Left ventricle myocardium superior (tissue), 1 donor: ENCODE data around the gene WWOX. TPM values are rescaled to one million over a fixed set of nuclear protein-coding genes. Genes with fewer than 3 reads are reported as not detected.
A peak's percentile ranks its signal among the peaks of the same experiment; 100 is the strongest.

ENCODE experiments used
- ATAC-seq: fragments of 200-7000 bp; cut with Tn5 transposase; one replicate; pipeline ENCODE4 v1.9.1; 2020; ENCODE audit warnings: mild to moderate bottlenecking, moderate library complexity
- DNase-seq: peaks from one replicate; pipeline ENCODE4 v3.0.0-alpha.2; 2020
- intact Hi-C: fragments of 100-400 bp; cut with micrococcal nuclease; formaldehyde crosslinking; loops from one replicate; pipeline ENCODE4 v1.11.0; 2022
- total RNA-seq: library from RNA; stranded (reverse); fragmentation: NEBNext Ultra II Directional; extraction: Animal tissue kit (Norgen Biotek cat#: 25700); gene quantifications from one replicate; pipeline ENCODE4 v1.2.1, GENCODE V29; 2021
- donor health status: DM: no; HTN: yes; CAD: no; lungs with severe emphysema.

Gene WWOX
- total RNA-seq, 1 donor from 2014 or later: 12.8 TPM

- intact Hi-C loops: no loop called here
- DNase-seq (no peak), ATAC-seq (no peak)
Measured at GRCh38 chr16:78310196-78310595, 210.7 kb downstream of the WWOX start.

GRCh38 chr16:78310990-78311561 lies 211.6 kb downstream of the WWOX start:
- ATAC-seq (no peak), DNase-seq (no peak)
- intact Hi-C loops: no loop called here

GRCh38 chr16:78311831-78312230 lies 212.4 kb downstream of the WWOX start:
- ATAC-seq (no peak), DNase-seq (no peak)
- intact Hi-C loops: no loop called here

- no peak for ATAC-seq
- intact Hi-C loops: no loop called here
Measured at GRCh38 chr16:78317564-78318240, 218.2 kb downstream of the WWOX start.

GRCh38 chr16:78321620-78322360 lies 222.3 kb downstream of the WWOX start:
- DNase-seq (no peak), ATAC-seq (no peak)
- intact Hi-C loops: no loop called here

More at GRCh38 chr16:78317564-78318240, 218.2 kb downstream of the WWOX start:
- DNase-seq: no peak

GRCh38 chr16:78323315-78323714 lies 223.9 kb downstream of the WWOX start:
- DNase-seq (no peak), ATAC-seq (no peak)
- intact Hi-C loops: no loop called here

GRCh38 chr16:78324649-78325285 lies 225.3 kb downstream of the WWOX start:
- DNase-seq: no peak
- no peak for ATAC-seq
- intact Hi-C loops: no loop called here

- intact Hi-C loops: no loop called here
- no peak for ATAC-seq
- DNase-seq: no peak
Measured at GRCh38 chr16:78325468-78326352, 226.3 kb downstream of the WWOX start.

- intact Hi-C loops: no loop called here
- ATAC-seq (no peak), DNase-seq (no peak)
Measured at GRCh38 chr16:78326731-78327130, 227.3 kb downstream of the WWOX start.

- ATAC-seq (no peak), DNase-seq (no peak)
- intact Hi-C loops: no loop called here
Measured at GRCh38 chr16:78331731-78332130, 232.3 kb downstream of the WWOX start.

GRCh38 chr16:78333808-78334207 lies 234.4 kb downstream of the WWOX start:
- intact Hi-C loops: no loop called here
- ATAC-seq (no peak), DNase-seq (no peak)

GRCh38 chr16:78340590-78340989 lies 241.1 kb downstream of the WWOX start:
- ATAC-seq (no peak), DNase-seq (no peak)
- intact Hi-C loops: no loop called here

GRCh38 chr16:78348068-78348467 lies 248.6 kb downstream of the WWOX start:
- intact Hi-C loops: no loop called here
- no peak for ATAC-seq
- DNase-seq: no peak

GRCh38 chr16:78348886-78349285 lies 249.4 kb downstream of the WWOX start:
- ATAC-seq: no peak
- DNase-seq: no peak
- intact Hi-C loops: no loop called here

GRCh38 chr16:78352184-78352583 lies 252.7 kb downstream of the WWOX start:
- DNase-seq (no peak), ATAC-seq (no peak)
- intact Hi-C loops: no loop called here

- ATAC-seq: no peak
- no peak for DNase-seq
- intact Hi-C loops: no loop called here
Measured at GRCh38 chr16:78353640-78354275, 254.3 kb downstream of the WWOX start.

- ATAC-seq (peak; percentile 41), DNase-seq (no peak)
- intact Hi-C loops: no loop called here
Measured at GRCh38 chr16:78362524-78363135, 263.2 kb downstream of the WWOX start.

- no peak for DNase-seq
- intact Hi-C loops: no loop called here
- ATAC-seq: no peak
Measured at GRCh38 chr16:78363843-78364555, 264.5 kb downstream of the WWOX start.
